BJ (cell line): Measurements from ENCODE around the gene SYT13. TPM values are rescaled to one million over a fixed set of nuclear protein-coding genes. Genes with fewer than 3 reads are reported as not detected.

Experiments used
- CTCF ChIA-PET: fragments of 350-600 bp; formaldehyde crosslinking; extraction: SDS; loops from one replicate; lab custom pipeline; 2021; ENCODE audit warnings: antibody characterized with exemption, inconsistent platforms; lab: Yijun Ruan, JAX
- POLR2A ChIA-PET: fragments of 300-600 bp; sonication (Branson Sonifier 250); formaldehyde crosslinking; extraction: SDS; loops from one replicate; lab custom pipeline; 2021; ENCODE audit warnings: antibody characterized with exemption; lab: Charles Lee
- DNase-seq: peaks from one replicate; pipeline ENCODE4 v3.0.0-alpha.2; 2011; ENCODE audit warnings: low read depth
- H3K27me3 ChIP-seq: 2 replicates; pipeline ENCODE4 v1.6.0; 2011; ENCODE audit warnings: low read length; ENCODE audit not compliant: control insufficient read depth, insufficient read depth
- H3K36me3 ChIP-seq: 2 replicates; pipeline ENCODE4 v1.5.1; 2011; ENCODE audit warnings: low read length; ENCODE audit not compliant: control insufficient read depth, insufficient read depth
- H3K4me3 ChIP-seq: 2 replicates; pipeline ENCODE4 v1.5.1; 2011; ENCODE audit warnings: low read depth, mild to moderate bottlenecking, control low read depth, low read length
- CTCF ChIP-seq: IDR thresholded peaks from 2 replicates; pipeline ENCODE4 v1.5.1; 2011; ENCODE audit warnings: low read depth, mild to moderate bottlenecking, control low read depth, inconsistent platforms, low read length, moderate library complexity; ENCODE audit not compliant: insufficient read depth
- polyA plus RNA-seq: library from polyadenylated mRNA; depleted of rRNA; stranded (reverse); fragments of >200 nt; gene quantifications from 2 replicates; pipeline ENCODE4 v1.2.3, GENCODE V29; 2011

The SYT13 gene
- polyA plus RNA-seq, 1 experiment = not detected

DNA sequence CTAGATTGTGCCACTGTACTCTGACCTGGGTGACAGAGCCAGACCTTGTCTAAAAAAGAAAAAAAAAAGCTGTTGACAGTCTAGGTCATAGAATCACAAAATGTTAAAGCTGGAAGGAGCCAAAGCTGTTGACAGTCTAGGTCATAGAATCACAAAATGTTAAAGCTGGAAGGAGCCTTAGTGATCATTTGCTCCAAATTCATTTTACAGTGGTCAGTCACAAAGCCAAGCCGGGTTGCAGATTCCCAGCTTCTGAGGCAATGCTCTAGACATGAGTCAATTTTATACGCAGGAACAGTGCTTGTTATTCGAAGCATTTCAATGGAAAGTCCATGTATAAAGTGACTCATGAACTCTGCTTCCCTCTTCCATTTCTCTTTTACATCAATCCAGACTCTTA, 47.4 kb downstream of the SYT13 start:
- no peak for TF ChIP-seq CTCF
- no peaks in the 10 kb centered on the region for H3K36me3 ChIP-seq
- no peak for DNase-seq
- no peaks in the 10 kb centered on the region; the same call in 1 of the 2 replicates for H3K27me3 ChIP-seq
- ChIA-PET CTCF (interaction anchor here (0.9 to 4.2 kb wide), 4 partner anchors 9 to 97 kb away, joined by 3 to 21 read pairs (median 6); no protein-coding TSS in a partner anchor), POLR2A (no interaction called here)
- H3K4me3 ChIP-seq = no peak overlapping the region

GRCh38 chr11:45237711-45238315, 48.3 kb downstream of the SYT13 start:
- Histone ChIP-seq H3K36me3 (no peaks in the 10 kb centered on the region), H3K27me3 (no peaks in the 10 kb centered on the region; the same call in 1 of the 2 replicates), H3K4me3 (no peak overlapping the region)
- ChIA-PET CTCF (interaction anchor here (1.2 to 4.2 kb wide), 3 partner anchors 10 to 29 kb away, joined by 3 to 21 read pairs (median 9); no protein-coding TSS in a partner anchor), POLR2A (no interaction called here)
- TF ChIP-seq CTCF = no peak
- no peak for DNase-seq

- ChIA-PET CTCF (interaction anchor here (0.6 to 2.5 kb wide), 11 partner anchors 10 to 124 kb away, joined by 3 to 26 read pairs (median 4); no protein-coding TSS in a partner anchor), POLR2A (no interaction called here)
- Histone ChIP-seq H3K27me3 (peaks cover 3% of the 10 kb centered on the region), H3K4me3 (no peak overlapping the region), H3K36me3 (no peaks in the 10 kb centered on the region)
- TF ChIP-seq CTCF = no peak
- no peak for DNase-seq
Measured at GRCh38 chr11:45234306-45235006, 51.7 kb downstream of the SYT13 start.

DNA sequence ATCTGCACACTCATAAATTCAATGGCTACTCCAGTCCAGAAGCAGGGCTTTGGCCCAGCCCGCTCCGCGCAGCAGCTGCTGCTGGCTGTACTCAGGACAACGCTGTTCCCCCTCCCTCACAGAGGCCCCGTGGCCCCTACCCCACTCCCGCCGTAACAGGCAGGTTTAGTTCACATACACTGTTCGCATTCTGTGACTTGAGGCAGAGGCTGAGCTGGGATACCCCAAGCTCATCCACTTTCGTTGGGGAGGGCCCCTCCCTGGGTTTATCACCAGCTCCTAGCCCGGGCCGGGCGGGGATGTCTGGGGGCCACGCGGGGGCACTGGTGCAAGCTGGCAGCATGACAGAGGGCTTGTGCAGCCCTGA, 52.4 kb downstream of the SYT13 start:
- no peak for TF ChIP-seq CTCF
- ChIA-PET CTCF (interaction anchor here (0.7 to 2.5 kb wide), 14 partner anchors 10 to 298 kb away, joined by 3 to 26 read pairs (median 4); no protein-coding TSS in a partner anchor), POLR2A (interaction anchor here (0.6 kb wide), 1 partner anchor 573 kb away, joined by 3 read pairs; no protein-coding TSS in a partner anchor)

DNA sequence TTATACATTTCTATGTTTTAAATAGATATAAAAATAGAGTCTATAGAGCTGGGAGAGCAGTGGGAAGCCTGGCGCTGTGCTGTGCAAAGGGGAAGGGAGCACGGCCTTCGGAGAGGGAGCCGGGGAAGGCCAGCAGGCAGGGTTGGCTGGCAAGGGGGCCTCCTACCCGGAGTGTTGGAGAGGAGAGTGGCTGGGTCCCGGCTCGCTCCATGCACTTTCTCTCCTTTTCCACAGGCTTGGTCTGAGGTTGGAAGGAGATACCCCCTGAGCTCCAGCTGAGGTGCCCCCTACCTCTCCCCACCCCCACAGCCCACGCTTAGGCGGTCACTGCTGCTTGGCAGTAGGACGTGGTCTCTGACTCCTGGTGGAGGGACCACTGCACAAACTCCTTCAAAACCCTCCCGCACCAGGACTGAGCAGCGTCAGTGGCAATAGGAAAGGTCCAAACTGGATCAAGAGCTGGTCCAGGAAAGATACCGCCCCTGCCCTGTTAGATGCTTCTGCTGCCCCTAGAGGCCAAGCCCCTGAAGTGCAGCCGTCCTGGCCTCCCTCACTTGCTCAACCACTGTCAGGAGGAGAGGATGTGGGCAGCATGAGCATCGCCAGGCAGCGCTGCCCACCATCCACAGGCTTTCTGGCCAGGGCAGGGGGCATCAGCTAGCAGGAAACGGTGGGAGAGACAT, 52.9 kb downstream of the SYT13 start:
- peak; percentile 87 for TF ChIP-seq CTCF
- ChIA-PET POLR2A (interaction anchor here (0.6 kb wide), 1 partner anchor 573 kb away, joined by 3 read pairs; no protein-coding TSS in a partner anchor), CTCF (interaction anchor here (0.6 to 2.5 kb wide), 13 partner anchors 9 to 297 kb away, joined by 3 to 26 read pairs (median 4); no protein-coding TSS in a partner anchor)
- Histone ChIP-seq H3K36me3 (no peaks in the 10 kb centered on the region), H3K27me3 (peaks cover 3% of the 10 kb centered on the region), H3K4me3 (no peak overlapping the region)
- DNase-seq = no peak

More for the DNA sequence above, 52.4 kb downstream of the SYT13 start:
- no peak for DNase-seq
- Histone ChIP-seq H3K4me3 (no peak overlapping the region), H3K27me3 (peaks cover 3% of the 10 kb centered on the region), H3K36me3 (no peaks in the 10 kb centered on the region)
